Naive thymus-derived CD4-positive, alpha-beta T cell (primary cell): ENCODE measurements around the gene MYH14. TPM values are rescaled to one million over a fixed set of nuclear protein-coding genes. Genes with fewer than 3 reads are reported as not detected.
A peak's percentile ranks its signal among the peaks of the same experiment; 100 is the strongest.

ENCODE experiments used
- ATAC-seq: fragments of 150-1000 bp; cut with Tn5 transposase; 2 replicates; pipeline ENCODE4 v1.10.0; 2021; ENCODE audit warnings: mild to moderate bottlenecking, moderate library complexity
- CTCF ChIA-PET: fragments of 350-600 bp; sonication (Branson Sonifier 250); formaldehyde crosslinking; loops from one replicate; lab custom pipeline; 2021; ENCODE audit warnings: antibody characterized with exemption; lab: Charles Lee
- POLR2A ChIA-PET: fragments of 350-600 bp; sonication (Branson Sonifier 250); formaldehyde crosslinking; loops from one replicate; lab custom pipeline; 2021; ENCODE audit warnings: antibody characterized with exemption, inconsistent platforms; lab: Charles Lee
- DNase-seq, 9 donors: peaks; one replicate each; pipeline versions ENCODE4 v3.0.0 to v3.0.0-alpha.2; 2020 to 2022; ENCODE audit warnings: mixed read lengths in 1 of 9
- H3K27ac ChIP-seq: one replicate; pipeline ENCODE4 v1.7.0; 2013; ENCODE audit warnings: mild to moderate bottlenecking, low read depth, low read length, moderate library complexity
- H3K27me3 ChIP-seq, 2 donors: one replicate each; pipeline ENCODE4 v1.7.0; 2013; ENCODE audit warnings: low read length in 2 of 2, mild to moderate bottlenecking in 2 of 2, moderate library complexity in 2 of 2; ENCODE audit not compliant: control insufficient read depth in 2 of 2, insufficient read depth in 2 of 2
- H3K36me3 ChIP-seq, 3 experiments: 1 replicate in 2 of 3; 2 replicates in 1 of 3; pipeline ENCODE4 v1.7.0; 2013; ENCODE audit warnings: low read length in 3 of 3, mild to moderate bottlenecking in 3 of 3, moderate library complexity in 1 of 3; ENCODE audit not compliant: insufficient read depth in 3 of 3, control insufficient read depth in 2 of 3
- H3K4me1 ChIP-seq, 2 donors: one replicate each; pipeline ENCODE4 v1.7.0; 2013; ENCODE audit warnings: low read length in 2 of 2, mild to moderate bottlenecking in 2 of 2, moderate library complexity in 1 of 2; ENCODE audit not compliant: control insufficient read depth in 2 of 2, insufficient read depth in 2 of 2
- H3K4me3 ChIP-seq: 2 replicates; pipeline ENCODE4 v1.7.0; 2013; ENCODE audit warnings: mild to moderate bottlenecking, low read length
- H3K9me3 ChIP-seq, 3 experiments: 1 replicate in 2 of 3; 2 replicates in 1 of 3; pipeline ENCODE4 v1.7.0; 2013; ENCODE audit warnings: low read length in 3 of 3; ENCODE audit not compliant: control insufficient read depth in 2 of 3
- H3K27ac Mint-ChIP-seq, 9 donors: one replicate each; pipeline ENCODE4 v1.8.0; 2020 to 2022; ENCODE audit warnings: mixed read lengths in 9 of 9, mild to moderate bottlenecking in 8 of 9, moderate library complexity in 5 of 9, inconsistent platforms in 2 of 9
- H3K27me3 Mint-ChIP-seq, 5 donors: one replicate each; pipeline ENCODE4 v1.8.0; 2021 to 2022; ENCODE audit warnings: mixed read lengths in 5 of 5, mild to moderate bottlenecking in 1 of 5
- H3K36me3 Mint-ChIP-seq, 5 donors: one replicate each; pipeline ENCODE4 v1.8.0; 2020 to 2022; ENCODE audit warnings: mixed read lengths in 5 of 5, mild to moderate bottlenecking in 3 of 5, inconsistent platforms in 1 of 5
- H3K4me1 Mint-ChIP-seq, 7 donors: one replicate each; pipeline ENCODE4 v1.8.0; 2020 to 2022; ENCODE audit warnings: mixed read lengths in 7 of 7, mild to moderate bottlenecking in 3 of 7, inconsistent platforms in 1 of 7
- H3K4me3 Mint-ChIP-seq, 10 donors: one replicate each; pipeline ENCODE4 v1.8.0; 2020 to 2022; ENCODE audit warnings: mild to moderate bottlenecking in 10 of 10, mixed read lengths in 10 of 10, moderate library complexity in 6 of 10, inconsistent platforms in 2 of 10
- H3K9me3 Mint-ChIP-seq, 11 donors: one replicate each; pipeline ENCODE4 v1.8.0; 2020 to 2022; ENCODE audit warnings: mixed read lengths in 11 of 11, mild to moderate bottlenecking in 4 of 11, inconsistent platforms in 1 of 11, moderate library complexity in 1 of 11
- intact Hi-C, 2 donors: fragments of 100-400 bp; cut with micrococcal nuclease; formaldehyde crosslinking; loops; one replicate each; pipeline ENCODE4 v1.15.1; 2023
- polyA plus RNA-seq, 2 donors: library from polyadenylated mRNA; unstranded; fragments of 300-500 nt; fragmentation: Illumina TruSeq; gene quantifications; one replicate each; pipeline ENCODE4 v1.2.3, GENCODE V29; 2021
- total RNA-seq, 6 experiments: library from RNA in 5 of 6; stranded (reverse) in 5 of 6; gene quantifications; 1 replicate in 5 of 6; 2 replicates in 1 of 6; pipeline ENCODE4 v1.2.3 and lab custom pipeline; 2021 to 2026

Gene MYH14
- total and polyA plus RNA-seq, 7 experiments from 2014 or later, result not detected

GRCh38 chr19:50255115-50255514 is 51.7 kb downstream of the MYH14 start:
- intact Hi-C loops, result no loop called here
- Histone ChIP-seq H3K27me3 (no peaks in the 10 kb centered on the region), H3K27ac (no peak overlapping the region), H3K9me3 (peaks cover 0 to 22% (median 0%) of the 10 kb centered on the region in 3 experiments), H3K4me3 (no peak overlapping the region), H3K4me1 (no peaks in the 10 kb centered on the region), H3K36me3 (no peaks in the 10 kb centered on the region)
- ATAC-seq (no peak), DNase-seq (no peak)
- Mint-ChIP-seq H3K36me3 (peaks cover 0 to 7% (median 3%) of the 10 kb centered on the region in 5 donors), H3K9me3 (peaks cover 0 to 63% (median 25%) of the 10 kb centered on the region in 11 donors), H3K4me1 (no peaks in the 10 kb centered on the region), H3K27ac (no peak overlapping the region), H3K4me3 (no peak overlapping the region), H3K27me3 (peaks cover 0 to 40% (median 34%) of the 10 kb centered on the region in 5 donors)
- POLR2A ChIA-PET, result no interaction called here
- CTCF ChIA-PET, result no interaction called here

GRCh38 chr19:50257141-50257540 is 53.7 kb downstream of the MYH14 start:
- intact Hi-C loops, result no loop called here
- Mint-ChIP-seq H3K27me3 (peaks cover 0 to 33% (median 30%) of the 10 kb centered on the region in 5 donors), H3K36me3 (peaks cover 0 to 7% (median 3%) of the 10 kb centered on the region in 5 donors), H3K4me3 (no peak overlapping the region), H3K9me3 (peaks cover 0 to 52% (median 22%) of the 10 kb centered on the region in 11 donors), H3K4me1 (no peaks in the 10 kb centered on the region), H3K27ac (no peak overlapping the region)
- H3K4me3 ChIP-seq, result no peak overlapping the region
- H3K9me3 ChIP-seq, result peaks cover 0 to 22% (median 0%) of the 10 kb centered on the region in 3 experiments
- no peaks in the 10 kb centered on the region for H3K36me3 ChIP-seq
- H3K27me3 ChIP-seq, result no peaks in the 10 kb centered on the region
- ATAC-seq (no peak), DNase-seq (no peak)
- POLR2A ChIA-PET, result no interaction called here
- no peak overlapping the region for H3K27ac ChIP-seq
- CTCF ChIA-PET, result no interaction called here
- no peaks in the 10 kb centered on the region for H3K4me1 ChIP-seq

- H3K4me3 Mint-ChIP-seq, result no peak overlapping the region
- CTCF ChIA-PET, result no interaction called here
- Histone ChIP-seq H3K9me3 (peaks cover 0 to 9% (median 0%) of the 10 kb centered on the region in 3 experiments), H3K27ac (no peak overlapping the region), H3K4me1 (no peaks in the 10 kb centered on the region), H3K36me3 (no peaks in the 10 kb centered on the region), H3K27me3 (no peaks in the 10 kb centered on the region), H3K4me3 (no peak overlapping the region)
- no peaks in the 10 kb centered on the region for H3K4me1 Mint-ChIP-seq
- peaks cover 0 to 6% (median 3%) of the 10 kb centered on the region in 5 donors for H3K36me3 Mint-ChIP-seq
- intact Hi-C loops, result no loop called here
- DNase-seq (peak in 1 of 9 donors; percentile 28), ATAC-seq (no peak)
- peaks cover 0 to 36% (median 12%) of the 10 kb centered on the region in 11 donors for H3K9me3 Mint-ChIP-seq
- POLR2A ChIA-PET, result no interaction called here
- H3K27me3 Mint-ChIP-seq, result peaks cover 0 to 33% (median 21%) of the 10 kb centered on the region in 5 donors
- no peak overlapping the region for H3K27ac Mint-ChIP-seq
Observed at GRCh38 chr19:50258918-50259372, 55.5 kb downstream of the MYH14 start.

- DNase-seq, result no peak
- ATAC-seq, result no peak
- H3K27ac ChIP-seq, result no peak overlapping the region
- Mint-ChIP-seq H3K4me3 (no peak overlapping the region), H3K27ac (peak overlapping the region in 1 of 9 donors; percentile 70), H3K36me3 (peaks cover 0 to 4% (median 0%) of the 10 kb centered on the region in 5 donors), H3K27me3 (peaks cover 0 to 24% (median 22%) of the 10 kb centered on the region in 5 donors), H3K9me3 (peaks cover 0 to 14% (median 3%) of the 10 kb centered on the region in 11 donors), H3K4me1 (peaks cover 0 to 5% (median 0%) of the 10 kb centered on the region in 7 donors)
- H3K9me3 ChIP-seq, result no peaks in the 10 kb centered on the region
- no peak overlapping the region for H3K4me3 ChIP-seq
- no peaks in the 10 kb centered on the region for H3K36me3 ChIP-seq
- H3K4me1 ChIP-seq, result no peaks in the 10 kb centered on the region
- POLR2A ChIA-PET, result no interaction called here
- intact Hi-C loops, result no loop called here
- H3K27me3 ChIP-seq, result no peaks in the 10 kb centered on the region
- CTCF ChIA-PET, result no interaction called here
Observed at GRCh38 chr19:50261446-50261970, 58.1 kb downstream of the MYH14 start.

GRCh38 chr19:50263176-50263575 is 59.8 kb downstream of the MYH14 start:
- Mint-ChIP-seq H3K27me3 (peaks cover 2 to 24% (median 18%) of the 10 kb centered on the region in 5 donors), H3K27ac (no peak overlapping the region), H3K9me3 (peaks cover 0 to 3% (median 0%) of the 10 kb centered on the region in 11 donors), H3K36me3 (no peaks in the 10 kb centered on the region), H3K4me3 (no peak overlapping the region), H3K4me1 (peaks cover 0 to 5% (median 0%) of the 10 kb centered on the region in 7 donors)
- Histone ChIP-seq H3K4me3 (no peak overlapping the region), H3K9me3 (no peaks in the 10 kb centered on the region), H3K27ac (no peak overlapping the region), H3K4me1 (no peaks in the 10 kb centered on the region), H3K36me3 (no peaks in the 10 kb centered on the region), H3K27me3 (no peaks in the 10 kb centered on the region)
- no peak for ATAC-seq
- no peak for DNase-seq
- POLR2A ChIA-PET, result no interaction called here
- intact Hi-C loops, result no loop called here
- CTCF ChIA-PET, result no interaction called here

- DNase-seq (no peak), ATAC-seq (no peak)
- intact Hi-C loops, result no loop called here
- ChIA-PET CTCF (no interaction called here), POLR2A (no interaction called here)
- H3K36me3 Mint-ChIP-seq, result no peaks in the 10 kb centered on the region
- no peak overlapping the region for H3K27ac ChIP-seq
- H3K27ac Mint-ChIP-seq, result no peak overlapping the region
- no peak overlapping the region for H3K4me3 Mint-ChIP-seq
- peaks cover 0 to 5% (median 0%) of the 10 kb centered on the region in 7 donors for H3K4me1 Mint-ChIP-seq
- peaks cover 0 to 5% (median 0%) of the 10 kb centered on the region in 11 donors for H3K9me3 Mint-ChIP-seq
- no peak overlapping the region for H3K4me3 ChIP-seq
- H3K9me3 ChIP-seq, result no peaks in the 10 kb centered on the region
- H3K27me3 ChIP-seq, result no peaks in the 10 kb centered on the region
- H3K27me3 Mint-ChIP-seq, result peaks cover 2 to 30% (median 25%) of the 10 kb centered on the region in 5 donors
- H3K36me3 ChIP-seq, result no peaks in the 10 kb centered on the region
- no peaks in the 10 kb centered on the region for H3K4me1 ChIP-seq
Observed at GRCh38 chr19:50264483-50265186, 61.2 kb downstream of the MYH14 start.
